ENCODE measurements around the gene OR2G3. TPM values are rescaled to one million over a fixed set of nuclear protein-coding genes. Genes with fewer than 3 reads are reported as not detected.

OR2G3 gene
- total RNA-seq, 1 donor from 2014 or later, result not detected

- Histone ChIP-seq H3K27me3 (ENCODE audit: control insufficient read depth, insufficient read depth, low read length) (no peaks in the 10 kb centered on the region), H3K36me3 (ENCODE audit: control insufficient read depth, insufficient read depth, low read length) (no peaks in the 10 kb centered on the region), H3K4me3 (ENCODE audit: low read depth, low read length) (no peak overlapping the region)
- no peak for TF ChIP-seq CTCF (IDR thresholded peaks at IDR 0.05; ENCODE audit: insufficient read depth, low read length, severe bottlenecking)
- DNase-seq (ENCODE audit: low read depth) (no peak), FAIRE-seq (no peak)
Observed at GRCh38 chr1:247638011-247638410, 32.6 kb downstream of the OR2G3 start.

- TF ChIP-seq CTCF (IDR thresholded peaks at IDR 0.05; ENCODE audit: insufficient read depth, low read length, severe bottlenecking), result no peak
- Histone ChIP-seq H3K36me3 (ENCODE audit: control insufficient read depth, insufficient read depth, low read length) (no peaks in the 10 kb centered on the region), H3K4me3 (ENCODE audit: low read depth, low read length) (no peak overlapping the region), H3K27me3 (ENCODE audit: control insufficient read depth, insufficient read depth, low read length) (no peaks in the 10 kb centered on the region)
- DNase-seq (ENCODE audit: low read depth) (no peak), FAIRE-seq (no peak)
Observed at GRCh38 chr1:247638781-247639180, 33.4 kb downstream of the OR2G3 start.

GRCh38 chr1:247639381-247639981 lies 34.1 kb downstream of the OR2G3 start:
- no peak for FAIRE-seq
- no peak for TF ChIP-seq CTCF (IDR thresholded peaks at IDR 0.05; ENCODE audit: insufficient read depth, low read length, severe bottlenecking)
- H3K27me3 ChIP-seq (ENCODE audit: control insufficient read depth, insufficient read depth, low read length), result no peaks in the 10 kb centered on the region
- H3K4me3 ChIP-seq (ENCODE audit: low read depth, low read length), result no peak overlapping the region
- no peaks in the 10 kb centered on the region for H3K36me3 ChIP-seq (ENCODE audit: control insufficient read depth, insufficient read depth, low read length)
- DNase-seq (ENCODE audit: low read depth), result peak; percentile 3

GRCh38 chr1:247642742-247643141 lies 37.4 kb downstream of the OR2G3 start:
- H3K4me3 ChIP-seq (ENCODE audit: low read depth, low read length), result no peak overlapping the region
- no peak for FAIRE-seq
- H3K36me3 ChIP-seq (ENCODE audit: control insufficient read depth, insufficient read depth, low read length), result no peaks in the 10 kb centered on the region
- no peaks in the 10 kb centered on the region for H3K27me3 ChIP-seq (ENCODE audit: control insufficient read depth, insufficient read depth, low read length)
- DNase-seq (ENCODE audit: low read depth), result no peak
- no peak for TF ChIP-seq CTCF (IDR thresholded peaks at IDR 0.05; ENCODE audit: insufficient read depth, low read length, severe bottlenecking)

- Histone ChIP-seq H3K4me3 (ENCODE audit: low read depth, low read length) (no peak overlapping the region), H3K36me3 (ENCODE audit: control insufficient read depth, insufficient read depth, low read length) (no peaks in the 10 kb centered on the region), H3K27me3 (ENCODE audit: control insufficient read depth, insufficient read depth, low read length) (no peaks in the 10 kb centered on the region)
- DNase-seq (ENCODE audit: low read depth) (no peak), FAIRE-seq (no peak)
- no peak for TF ChIP-seq CTCF (IDR thresholded peaks at IDR 0.05; ENCODE audit: insufficient read depth, low read length, severe bottlenecking)
Observed at GRCh38 chr1:247646867-247647266, 41.5 kb downstream of the OR2G3 start.

GRCh38 chr1:247647864-247648263 lies 42.5 kb downstream of the OR2G3 start:
- TF ChIP-seq CTCF (IDR thresholded peaks at IDR 0.05; ENCODE audit: insufficient read depth, low read length, severe bottlenecking), result no peak
- Histone ChIP-seq H3K36me3 (ENCODE audit: control insufficient read depth, insufficient read depth, low read length) (no peaks in the 10 kb centered on the region), H3K4me3 (ENCODE audit: low read depth, low read length) (no peak overlapping the region), H3K27me3 (ENCODE audit: control insufficient read depth, insufficient read depth, low read length) (no peaks in the 10 kb centered on the region)
- DNase-seq (ENCODE audit: low read depth) (no peak), FAIRE-seq (no peak)
